HL-60 (cell line): ENCODE data around the gene ODAM.

ENCODE experiments used
- DNase-seq, 2 experiments: peaks; one replicate each; pipeline ENCODE4 v3.0.0-alpha.2; 2010 to 2020; ENCODE audit warnings: low read depth in 1 of 2, low spot score in 1 of 2
- H3K27ac ChIP-seq: fragments of 250-450 bp; sonication (Bioruptor Pico); replicated peaks from 2 replicates; pipeline ENCODE4 v1.5.1; 2020; ENCODE audit warnings: mild to moderate bottlenecking, moderate library complexity
- H3K27me3 ChIP-seq: fragments of 250-450 bp; sonication (Bioruptor Pico); 2 replicates; pipeline ENCODE4 v1.5.1; 2021; ENCODE audit warnings: mild to moderate bottlenecking, moderate library complexity; ENCODE audit not compliant: insufficient read depth, poor library complexity, severe bottlenecking
- H3K4me3 ChIP-seq: replicated peaks from 2 replicates; pipeline ENCODE4 v1.5.1; 2011; ENCODE audit warnings: mild to moderate bottlenecking, control low read depth, low read length; ENCODE audit not compliant: insufficient read depth
- CTCF ChIP-seq: IDR thresholded peaks from one replicate; pipeline ENCODE4 v1.5.1; 2011; ENCODE audit warnings: low read length, control low read depth, inconsistent platforms; ENCODE audit not compliant: insufficient read depth
- GABPA ChIP-seq: IDR thresholded peaks from 2 replicates; pipeline ENCODE4 v1.6.1; 2012; ENCODE audit warnings: low read depth
- POLR2AphosphoS5 ChIP-seq: IDR thresholded peaks from 2 replicates; pipeline ENCODE4 v1.6.1; 2012; ENCODE audit warnings: low read depth
- REST ChIP-seq: IDR thresholded peaks from 2 replicates; pipeline ENCODE4 v1.6.1; 2012; ENCODE audit warnings: low read depth; ENCODE audit not compliant: insufficient replicate concordance
- SPI1 ChIP-seq: IDR thresholded peaks from 2 replicates; pipeline ENCODE4 v1.6.1; 2012; ENCODE audit warnings: low read depth, mild to moderate bottlenecking, borderline replicate concordance

ODAM gene

GRCh38 chr4:70181864-70182263, 13.7 kb upstream of the ODAM start:
- Histone ChIP-seq H3K27ac (no peak overlapping the region), H3K27me3 (no peaks in the 10 kb centered on the region), H3K4me3 (no peak overlapping the region)
- no peak for DNase-seq
- TF ChIP-seq REST (no peak), POLR2AphosphoS5 (no peak), GABPA (no peak)

GRCh38 chr4:70182517-70183167, 12.9 kb upstream of the ODAM start:
- H3K27ac ChIP-seq: no peak overlapping the region
- TF ChIP-seq REST: no peak
- no peak for TF ChIP-seq GABPA
- TF ChIP-seq CTCF: no peak
- TF ChIP-seq SPI1: no peak
- no peak for DNase-seq

GRCh38 chr4:70183168-70183939, 12.2 kb upstream of the ODAM start:
- no peak for TF ChIP-seq REST
- peak; percentile 43 for TF ChIP-seq CTCF
- Histone ChIP-seq H3K27me3 (no peaks in the 10 kb centered on the region), H3K4me3 (no peak overlapping the region), H3K27ac (no peak overlapping the region)
- peak in 1 of 2 experiments; percentile 15 for DNase-seq

More at GRCh38 chr4:70182517-70183167, 12.9 kb upstream of the ODAM start:
- no peak overlapping the region for H3K4me3 ChIP-seq
- H3K27me3 ChIP-seq: no peaks in the 10 kb centered on the region
